CD4-positive, alpha-beta memory T cell (primary cell): ENCODE measurements around the gene GNG13. TPM values are rescaled to one million over a fixed set of nuclear protein-coding genes. Genes with fewer than 3 reads are reported as not detected.

Source experiments
- microRNA-seq: library from miRNA; unstranded; fragments of <30 nt; microRNA quantifications from one replicate; pipeline ENCODE4 v1.2.0, GENCODE V29; 2021; ENCODE audit warnings: borderline replicate concordance, borderline number of aligned reads, borderline microRNAs expressed, mixed read lengths
- polyA plus RNA-seq, 2 donors: library from polyadenylated mRNA; unstranded; fragments of 300-500 nt; fragmentation: Illumina TruSeq; gene quantifications; one replicate each; pipeline ENCODE4 v1.2.3, GENCODE V29; 2021
- total RNA-seq, 2 experiments: library from RNA; stranded (reverse); gene quantifications; one replicate each; pipeline ENCODE4 v1.2.3, GENCODE V29; 2021

The GNG13 gene
- total and polyA plus RNA-seq, 4 experiments from 2014 or later, result not detected

Small RNA genes lying within 50 kb of the gene (microRNA-seq; reads per million reads assigned to microRNA genes)
- gene MIR662, result not detected

Other genes starting within 250 kb of the GNG13 start
- not detected for gene PRR35, start 240.3 kb downstream of the GNG13 start, total RNA-seq
- not detected for gene PRR35, start 240.3 kb downstream of the GNG13 start, polyA plus RNA-seq
- 1 to 10 TPM; 2.4 to 3.2 TPM for gene NHLRC4, start 233.7 kb downstream of the GNG13 start, total RNA-seq
- 1 to 10 TPM; 2.1 to 2.7 TPM for gene NHLRC4, start 233.7 kb downstream of the GNG13 start, polyA plus RNA-seq
- gene PIGQ, start 230.8 kb downstream of the GNG13 start, total RNA-seq, result 10 to 100 TPM; 61.4 to 63.3 TPM
- gene PIGQ, start 230.8 kb downstream of the GNG13 start, polyA plus RNA-seq, result 10 to 100 TPM in 1 of 2 donors, 1 to 10 TPM in 1; 7.2 to 12.5 TPM
- gene RAB40C, start 210.7 kb downstream of the GNG13 start, total RNA-seq, result 10 to 100 TPM; 22.0 to 25.6 TPM
- gene RAB40C, start 210.7 kb downstream of the GNG13 start, polyA plus RNA-seq, result 10 to 100 TPM in 1 of 2 donors, 1 to 10 TPM in 1; 6.8 to 17.7 TPM
- under 1 TPM; 0.67 to 0.86 TPM for gene WFIKKN1, start 169.7 kb downstream of the GNG13 start, total RNA-seq
- under 1 TPM in 1 of 2 donors, not detected in 1; 0.09 TPM for gene WFIKKN1, start 169.7 kb downstream of the GNG13 start, polyA plus RNA-seq
- gene METTL26, start 164.4 kb downstream of the GNG13 start, total RNA-seq, result 10 to 100 TPM; 68.4 to 74.1 TPM
- gene METTL26, start 164.4 kb downstream of the GNG13 start, polyA plus RNA-seq, result 100 to 1,000 TPM in 1 of 2 donors, 10 to 100 TPM in 1; 90.1 to 106 TPM
- 10 to 100 TPM; 28.3 to 30.5 TPM for gene MCRIP2, start 158.9 kb downstream of the GNG13 start, total RNA-seq
- 10 to 100 TPM; 34.6 to 45.5 TPM for gene MCRIP2, start 158.9 kb downstream of the GNG13 start, polyA plus RNA-seq
- 10 to 100 TPM; 18.0 to 19.7 TPM for gene WDR90, start 151.4 kb downstream of the GNG13 start, total RNA-seq
- gene WDR90, start 151.4 kb downstream of the GNG13 start, polyA plus RNA-seq, result 1 to 10 TPM in 1 of 2 donors, under 1 TPM in 1; 0.96 to 1.7 TPM
- 100 to 1,000 TPM; 254 to 263 TPM for gene RHOT2, start 132.6 kb downstream of the GNG13 start, total RNA-seq
- 10 to 100 TPM; 46.6 to 54.3 TPM for gene RHOT2, start 132.6 kb downstream of the GNG13 start, polyA plus RNA-seq
- 1 to 10 TPM; 2.2 to 2.4 TPM for gene RHBDL1, start 125.1 kb downstream of the GNG13 start, total RNA-seq
- gene RHBDL1, start 125.1 kb downstream of the GNG13 start, polyA plus RNA-seq, result 1 to 10 TPM; 2.1 to 2.8 TPM
- 100 to 1,000 TPM in 1 of 2 experiments, 10 to 100 TPM in 1; 97.2 to 110 TPM for gene STUB1, start 120.3 kb downstream of the GNG13 start, total RNA-seq
- gene STUB1, start 120.3 kb downstream of the GNG13 start, polyA plus RNA-seq, result 100 to 1,000 TPM; 147 to 181 TPM
- 10 to 100 TPM; 45.0 to 49.0 TPM for gene JMJD8, start 116.4 kb downstream of the GNG13 start, total RNA-seq
- gene JMJD8, start 116.4 kb downstream of the GNG13 start, polyA plus RNA-seq, result 10 to 100 TPM; 43.9 to 60.3 TPM
- gene WDR24, start 110.3 kb downstream of the GNG13 start, total RNA-seq, result 10 to 100 TPM; 15.5 to 16.1 TPM
- 10 to 100 TPM; 10.2 to 12.2 TPM for gene WDR24, start 110.3 kb downstream of the GNG13 start, polyA plus RNA-seq
- gene FBXL16, start 94.9 kb downstream of the GNG13 start, total RNA-seq, result 10 to 100 TPM; 58.4 to 59.5 TPM
- gene FBXL16, start 94.9 kb downstream of the GNG13 start, polyA plus RNA-seq, result 10 to 100 TPM in 1 of 2 donors, 1 to 10 TPM in 1; 9.3 to 38.6 TPM
- gene METRN, start 85.6 kb downstream of the GNG13 start, total RNA-seq, result 1 to 10 TPM; 6.9 to 7.7 TPM
- 10 to 100 TPM in 1 of 2 donors, 1 to 10 TPM in 1; 8.3 to 18.8 TPM for gene METRN, start 85.6 kb downstream of the GNG13 start, polyA plus RNA-seq
- gene ANTKMT, start 79.6 kb downstream of the GNG13 start, total RNA-seq, result 10 to 100 TPM; 21.5 to 23.5 TPM
- 10 to 100 TPM; 14.5 to 36.4 TPM for gene ANTKMT, start 79.6 kb downstream of the GNG13 start, polyA plus RNA-seq
- 1 to 10 TPM; 4.5 to 5.1 TPM for gene CCDC78, start 74.3 kb downstream of the GNG13 start, total RNA-seq
- gene CCDC78, start 74.3 kb downstream of the GNG13 start, polyA plus RNA-seq, result not detected
- 10 to 100 TPM; 17.2 to 24.4 TPM for gene HAGHL, start 73.6 kb downstream of the GNG13 start, total RNA-seq
- gene HAGHL, start 73.6 kb downstream of the GNG13 start, polyA plus RNA-seq, result 1 to 10 TPM; 2.2 to 4.0 TPM
- 10 to 100 TPM; 58.2 TPM for gene CIAO3, start 59.7 kb downstream of the GNG13 start, total RNA-seq
- 10 to 100 TPM; 10.8 to 26.1 TPM for gene CIAO3, start 59.7 kb downstream of the GNG13 start, polyA plus RNA-seq
- gene MSLN, start 40.0 kb downstream of the GNG13 start, total RNA-seq, result not detected
- gene MSLN, start 40.0 kb downstream of the GNG13 start, polyA plus RNA-seq, result not detected
- gene RPUSD1, start 12.4 kb downstream of the GNG13 start, total RNA-seq, result 10 to 100 TPM; 26.9 to 31.1 TPM
- gene RPUSD1, start 12.4 kb downstream of the GNG13 start, polyA plus RNA-seq, result 10 to 100 TPM; 19.9 to 29.7 TPM
- gene CHTF18, start 12.1 kb downstream of the GNG13 start, total RNA-seq, result 10 to 100 TPM; 42.1 to 46.9 TPM
- 1 to 10 TPM; 3.0 to 6.0 TPM for gene CHTF18, start 12.1 kb downstream of the GNG13 start, polyA plus RNA-seq
- gene LMF1, start 170.2 kb upstream of the GNG13 start, total RNA-seq, result 10 to 100 TPM; 50.0 to 59.7 TPM
- gene LMF1, start 170.2 kb upstream of the GNG13 start, polyA plus RNA-seq, result 10 to 100 TPM in 1 of 2 donors, 1 to 10 TPM in 1; 8.5 to 15.2 TPM
- 1 to 10 TPM; 3.1 to 3.4 TPM for gene SOX8, start 181.0 kb upstream of the GNG13 start, total RNA-seq
- gene SOX8, start 181.0 kb upstream of the GNG13 start, polyA plus RNA-seq, result 1 to 10 TPM in 1 of 2 donors, under 1 TPM in 1; 0.47 to 1.6 TPM